ENCODE measurements around the gene LIPA.

GRCh38 chr10:89301232-89301631, 49.7 kb upstream of the LIPA start:
- TF ChIP-seq CTCF (IDR thresholded peaks at IDR 0.05): no peak
- no peak for TF ChIP-seq POLR2A (IDR thresholded peaks at IDR 0.05)
- no peak for TF ChIP-seq POLR2AphosphoS5 (IDR thresholded peaks at IDR 0.05; ENCODE audit: insufficient read depth in 1 of 2, low read depth in 1 of 2)

Data from vagina (tissue), 2 donors.